Lower leg skin (tissue), 3 donors: ENCODE data around the gene ZNF674.

Source experiments
- POLR2A ChIP-seq, 2 donors: fragments of 450-650 bp; IDR thresholded peaks; one replicate each; pipeline ENCODE4 v1.6.1; 2016 to 2017; ENCODE audit warnings: antibody characterized with exemption in 2 of 2, mild to moderate bottlenecking in 1 of 2, moderate library complexity in 1 of 2
- TF ChIP-seq, protein P1 (sequence below), 3 donors: fragments of 450-650 bp; IDR thresholded peaks; one replicate each; pipeline ENCODE4 v1.5.1; 2016; ENCODE audit warnings: antibody characterized with exemption in 3 of 3, mild to moderate bottlenecking in 3 of 3, moderate library complexity in 2 of 3

DNA sequence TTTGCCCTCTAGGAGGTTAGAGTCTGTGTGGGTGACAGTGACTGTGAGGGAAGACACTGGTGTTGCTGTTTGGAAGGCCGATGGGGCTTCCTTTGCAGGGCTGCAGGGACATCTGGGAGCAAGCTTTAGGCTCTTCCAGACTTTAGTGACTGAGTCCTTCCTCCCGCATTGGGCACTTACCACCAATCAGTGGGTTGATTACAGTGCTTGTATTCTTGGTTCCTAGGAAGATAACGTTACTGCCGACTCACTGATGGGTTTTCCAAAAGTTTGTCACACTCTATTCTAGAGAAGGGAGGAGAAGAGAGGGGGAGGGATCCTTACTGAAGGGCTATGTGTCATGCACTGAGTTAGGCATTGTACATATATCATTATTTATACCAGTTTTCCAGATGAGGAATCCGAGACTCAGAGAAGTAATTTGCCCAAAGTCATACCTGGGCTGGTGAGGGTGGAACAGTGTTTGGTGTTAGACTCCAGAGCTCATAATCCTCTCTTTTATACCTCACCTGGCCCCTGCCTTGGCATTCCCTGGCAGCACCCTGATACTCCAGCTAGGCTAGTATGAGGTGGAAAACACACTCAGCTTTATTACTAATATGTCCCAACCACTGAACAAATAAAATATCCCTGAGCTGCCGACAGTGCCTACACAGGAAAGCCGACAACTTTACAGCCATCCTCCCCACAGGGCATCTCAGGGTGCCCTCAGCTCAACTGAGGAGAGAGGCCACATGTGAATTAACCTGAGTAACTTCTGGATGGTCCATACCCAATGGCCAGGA lies 32.2 kb upstream of the ZNF674 start:
- TF ChIP-seq, protein P1, sequence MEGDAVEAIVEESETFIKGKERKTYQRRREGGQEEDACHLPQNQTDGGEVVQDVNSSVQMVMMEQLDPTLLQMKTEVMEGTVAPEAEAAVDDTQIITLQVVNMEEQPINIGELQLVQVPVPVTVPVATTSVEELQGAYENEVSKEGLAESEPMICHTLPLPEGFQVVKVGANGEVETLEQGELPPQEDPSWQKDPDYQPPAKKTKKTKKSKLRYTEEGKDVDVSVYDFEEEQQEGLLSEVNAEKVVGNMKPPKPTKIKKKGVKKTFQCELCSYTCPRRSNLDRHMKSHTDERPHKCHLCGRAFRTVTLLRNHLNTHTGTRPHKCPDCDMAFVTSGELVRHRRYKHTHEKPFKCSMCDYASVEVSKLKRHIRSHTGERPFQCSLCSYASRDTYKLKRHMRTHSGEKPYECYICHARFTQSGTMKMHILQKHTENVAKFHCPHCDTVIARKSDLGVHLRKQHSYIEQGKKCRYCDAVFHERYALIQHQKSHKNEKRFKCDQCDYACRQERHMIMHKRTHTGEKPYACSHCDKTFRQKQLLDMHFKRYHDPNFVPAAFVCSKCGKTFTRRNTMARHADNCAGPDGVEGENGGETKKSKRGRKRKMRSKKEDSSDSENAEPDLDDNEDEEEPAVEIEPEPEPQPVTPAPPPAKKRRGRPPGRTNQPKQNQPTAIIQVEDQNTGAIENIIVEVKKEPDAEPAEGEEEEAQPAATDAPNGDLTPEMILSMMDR (IDR thresholded peaks at IDR 0.05) = no peak
- no peak for TF ChIP-seq POLR2A (IDR thresholded peaks at IDR 0.05)
